Naive B cell (primary cell): ENCODE results near the gene CD8B. TPM values are rescaled to one million over a fixed set of nuclear protein-coding genes. Genes with fewer than 3 reads are reported as not detected.

Experiments
- ATAC-seq, 2 donors: fragments of 150-1000 bp; cut with Tn5 transposase; 2 replicates each; pipeline ENCODE4 v1.10.0; 2021; ENCODE audit warnings: low read depth in 2 of 2, mild to moderate bottlenecking in 2 of 2, moderate library complexity in 2 of 2
- DNase-seq: peaks from one replicate; pipeline ENCODE4 v3.0.0; 2022
- H3K27ac Mint-ChIP-seq, 6 donors: one replicate each; pipeline ENCODE4 v1.8.0; 2020 to 2022; ENCODE audit warnings: mild to moderate bottlenecking in 6 of 6, mixed read lengths in 6 of 6, moderate library complexity in 5 of 6, inconsistent platforms in 2 of 6
- H3K27me3 Mint-ChIP-seq, 3 donors: one replicate each; pipeline ENCODE4 v1.8.0; 2021 to 2022; ENCODE audit warnings: mixed read lengths in 3 of 3, mild to moderate bottlenecking in 1 of 3
- H3K36me3 Mint-ChIP-seq, 2 donors: one replicate each; pipeline ENCODE4 v1.8.0; 2020 to 2022; ENCODE audit warnings: mixed read lengths in 2 of 2, inconsistent platforms in 1 of 2, mild to moderate bottlenecking in 1 of 2
- H3K4me1 Mint-ChIP-seq, 3 donors: one replicate each; pipeline ENCODE4 v1.8.0; 2020 to 2022; ENCODE audit warnings: mixed read lengths in 3 of 3, inconsistent platforms in 1 of 3, mild to moderate bottlenecking in 1 of 3, moderate library complexity in 1 of 3
- H3K4me3 Mint-ChIP-seq, 8 donors: one replicate each; pipeline ENCODE4 v1.8.0; 2020 to 2022; ENCODE audit warnings: mild to moderate bottlenecking in 8 of 8, mixed read lengths in 8 of 8, moderate library complexity in 8 of 8, inconsistent platforms in 2 of 8
- H3K9me3 Mint-ChIP-seq, 7 donors: one replicate each; pipeline ENCODE4 v1.8.0; 2020 to 2022; ENCODE audit warnings: mixed read lengths in 7 of 7, mild to moderate bottlenecking in 5 of 7, inconsistent platforms in 2 of 7, moderate library complexity in 1 of 7
- polyA plus RNA-seq, 6 donors: library from polyadenylated mRNA; unstranded; fragments of 300-500 nt; fragmentation: Illumina TruSeq; gene quantifications; one replicate each; pipeline ENCODE4 v1.2.3, GENCODE V29; 2021; ENCODE audit warnings: low read depth in 6 of 6

The CD8B gene
- polyA plus RNA-seq, 6 donors from 2014 or later: 0.31 to 2.0 (median 1.5) TPM; not detected in 1

DNA sequence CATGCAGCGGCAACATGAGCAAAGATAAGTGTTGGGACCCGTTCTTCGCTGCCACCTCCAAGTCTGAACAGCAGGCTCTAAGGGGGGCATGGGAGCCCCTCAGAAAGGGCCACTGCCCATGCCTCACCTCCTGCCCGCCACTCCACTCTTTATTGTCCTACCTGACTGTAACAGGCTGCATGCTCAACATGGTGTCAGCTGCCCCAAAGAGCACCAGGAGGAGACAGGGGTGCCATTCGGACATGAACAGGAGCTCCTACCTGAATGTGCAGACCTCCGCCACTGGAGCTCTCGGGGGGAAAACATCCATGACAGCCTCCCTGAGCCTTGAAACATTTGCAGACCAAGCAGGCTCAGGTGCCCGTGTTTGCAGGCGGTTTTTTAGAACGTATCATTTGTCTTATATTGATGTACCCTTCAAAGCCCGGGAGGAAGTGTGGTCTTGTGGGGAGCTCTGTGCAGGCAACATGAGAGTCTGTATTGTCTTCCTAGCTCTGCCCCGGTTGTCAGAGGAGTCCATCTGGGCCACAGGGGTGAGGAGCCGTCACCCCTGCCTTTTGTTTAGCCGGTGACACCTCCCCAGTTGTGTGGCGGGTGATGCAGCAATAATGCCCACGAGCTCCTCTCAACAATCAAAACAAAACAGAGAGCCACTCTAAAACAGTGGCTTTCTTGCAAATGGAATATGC is 35.8 kb downstream of the CD8B start:
- peaks cover 11 to 24% (median 24%) of the 10 kb centered on the region in 3 donors for H3K27me3 Mint-ChIP-seq
- no peaks in the 10 kb centered on the region for H3K4me1 Mint-ChIP-seq
- ATAC-seq (no peak), DNase-seq (no peak)
- H3K36me3 Mint-ChIP-seq: peaks cover 5 to 10% of the 10 kb centered on the region in 2 donors
- H3K4me3 Mint-ChIP-seq: no peak overlapping the region
- peaks cover 6 to 16% (median 12%) of the 10 kb centered on the region in 7 donors for H3K9me3 Mint-ChIP-seq
- no peak overlapping the region for H3K27ac Mint-ChIP-seq

DNA sequence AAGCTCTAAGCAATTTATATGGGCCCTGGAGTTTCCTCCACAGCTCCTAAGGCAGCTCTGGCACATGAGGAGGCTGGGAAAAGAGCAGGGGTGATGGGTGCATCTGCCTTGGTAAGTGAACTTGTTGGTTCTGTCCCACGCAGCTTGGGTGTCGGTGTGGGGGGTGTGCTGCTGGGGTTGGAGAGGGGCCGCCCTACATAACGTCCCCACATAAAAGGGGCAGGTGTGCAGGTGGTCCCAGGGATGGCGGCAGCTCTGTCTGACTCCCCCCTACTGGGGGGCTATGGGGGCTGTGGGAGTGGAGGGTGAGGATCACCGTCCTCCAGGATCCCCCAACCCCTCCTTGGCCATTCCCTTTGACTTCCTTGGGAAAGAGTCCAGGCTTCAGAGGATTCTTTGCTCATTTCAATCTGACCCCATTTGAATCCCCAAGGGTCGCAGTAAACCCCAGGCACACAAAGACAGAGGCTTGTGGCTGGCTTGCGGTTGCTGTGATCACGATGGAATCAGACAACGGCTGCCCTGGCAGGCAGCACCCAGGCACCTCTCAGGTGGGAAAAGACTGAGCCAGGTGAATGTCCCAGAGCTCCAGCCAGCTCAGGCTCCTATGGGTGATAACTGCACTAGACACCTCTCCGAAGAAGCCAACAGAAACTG is 36.5 kb downstream of the CD8B start:
- ATAC-seq (no peak), DNase-seq (no peak)
- Mint-ChIP-seq H3K27ac (no peak overlapping the region), H3K9me3 (peaks cover 6 to 16% (median 12%) of the 10 kb centered on the region in 7 donors), H3K27me3 (peaks cover 11 to 25% (median 24%) of the 10 kb centered on the region in 3 donors), H3K36me3 (peaks cover 5 to 10% of the 10 kb centered on the region in 2 donors), H3K4me1 (no peaks in the 10 kb centered on the region), H3K4me3 (no peak overlapping the region)

DNA sequence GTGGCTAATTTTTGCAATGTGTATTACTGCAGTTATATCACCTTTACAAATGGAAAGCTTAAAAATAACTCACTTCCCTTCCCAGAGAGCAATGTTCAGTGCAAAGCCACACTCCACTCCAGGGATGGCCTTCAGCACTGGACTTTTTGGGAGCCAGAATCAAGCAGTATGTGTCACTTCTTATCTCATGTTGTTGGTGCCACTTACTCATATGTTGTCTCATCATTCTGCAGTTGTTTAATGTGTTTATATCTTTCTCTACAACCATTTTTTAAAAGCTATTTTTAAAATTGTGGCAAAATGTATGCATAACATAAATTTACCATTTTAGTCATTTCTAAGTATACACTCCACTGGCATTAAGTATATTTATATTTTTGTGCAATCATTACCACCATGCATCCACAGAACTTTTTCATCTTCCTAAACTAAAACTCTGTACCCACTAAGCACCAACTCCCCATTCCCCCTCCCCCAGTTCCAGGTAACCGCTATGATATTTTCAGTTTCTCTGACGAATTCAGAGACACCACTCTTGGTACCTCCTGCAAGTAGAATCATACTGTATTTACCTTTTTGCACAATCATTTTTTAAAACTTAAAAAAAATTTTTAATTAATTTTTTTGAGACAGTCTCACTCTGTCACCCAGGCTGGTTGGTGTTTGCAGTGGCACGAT is 38.9 kb downstream of the CD8B start:
- Mint-ChIP-seq H3K4me3 (no peak overlapping the region), H3K27me3 (peaks cover 16 to 38% (median 33%) of the 10 kb centered on the region in 3 donors), H3K9me3 (peaks cover 6 to 16% (median 12%) of the 10 kb centered on the region in 7 donors), H3K27ac (peak overlapping the region in 1 of 6 donors; percentile 59), H3K36me3 (peaks cover 5 to 10% of the 10 kb centered on the region in 2 donors), H3K4me1 (no peaks in the 10 kb centered on the region)
- ATAC-seq (no peak), DNase-seq (no peak)

DNA sequence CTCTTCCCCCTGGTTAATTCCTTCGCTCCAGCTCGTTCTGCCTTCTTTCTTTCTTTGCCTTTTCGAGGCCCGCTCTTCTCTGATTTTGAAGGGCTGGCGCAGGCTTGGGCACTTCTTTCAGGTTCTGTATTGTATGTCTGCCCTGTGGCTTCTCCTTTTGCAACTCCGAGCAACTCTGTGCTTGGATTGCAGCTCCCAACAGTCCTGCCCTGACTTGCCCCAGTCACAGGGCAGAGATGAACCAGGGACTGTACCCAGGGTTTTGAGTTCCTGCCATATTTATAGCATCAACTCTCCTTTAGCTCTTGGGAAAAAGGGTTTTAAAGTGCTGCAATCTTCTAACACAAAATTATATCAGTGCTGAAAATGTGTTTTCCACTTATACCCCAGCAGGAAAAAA is 39.8 kb downstream of the CD8B start:
- peaks cover 6 to 16% (median 12%) of the 10 kb centered on the region in 7 donors for H3K9me3 Mint-ChIP-seq
- ATAC-seq (no peak), DNase-seq (no peak)
- peaks cover 19 to 33% (median 32%) of the 10 kb centered on the region in 3 donors for H3K27me3 Mint-ChIP-seq
- no peaks in the 10 kb centered on the region for H3K4me1 Mint-ChIP-seq
- H3K36me3 Mint-ChIP-seq: peaks cover 5 to 10% of the 10 kb centered on the region in 2 donors
- H3K27ac Mint-ChIP-seq: peak overlapping the region in 1 of 6 donors; percentile 76
- H3K4me3 Mint-ChIP-seq: no peak overlapping the region

DNA sequence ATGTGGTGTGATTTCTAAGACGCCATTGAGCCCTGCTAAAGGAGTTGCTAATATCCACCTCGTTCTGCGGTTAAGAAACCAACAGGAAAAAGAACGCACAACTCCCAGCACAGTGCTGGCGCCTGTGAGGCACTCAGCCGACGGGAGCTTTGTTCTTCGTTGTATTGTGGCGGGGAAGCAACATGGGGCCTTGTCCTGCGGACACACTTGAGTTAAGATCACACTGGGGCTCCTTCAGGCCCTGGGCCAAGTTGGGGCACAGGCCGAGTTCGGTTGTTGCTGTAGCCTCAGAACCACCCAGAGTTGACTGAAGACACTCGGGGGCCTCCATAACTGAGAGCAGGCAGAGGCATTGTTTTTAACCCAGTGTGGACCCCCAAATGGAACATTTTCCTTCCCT is 40.4 kb downstream of the CD8B start:
- H3K36me3 Mint-ChIP-seq: peaks cover 5 to 10% of the 10 kb centered on the region in 2 donors
- no peaks in the 10 kb centered on the region for H3K4me1 Mint-ChIP-seq
- H3K4me3 Mint-ChIP-seq: peak overlapping the region in 1 of 8 donors; percentile 9
- H3K27me3 Mint-ChIP-seq: peaks cover 18 to 35% (median 33%) of the 10 kb centered on the region in 3 donors
- no peak overlapping the region for H3K27ac Mint-ChIP-seq
- ATAC-seq (no peak), DNase-seq (no peak)
- H3K9me3 Mint-ChIP-seq: peaks cover 6 to 16% (median 12%) of the 10 kb centered on the region in 7 donors

DNA sequence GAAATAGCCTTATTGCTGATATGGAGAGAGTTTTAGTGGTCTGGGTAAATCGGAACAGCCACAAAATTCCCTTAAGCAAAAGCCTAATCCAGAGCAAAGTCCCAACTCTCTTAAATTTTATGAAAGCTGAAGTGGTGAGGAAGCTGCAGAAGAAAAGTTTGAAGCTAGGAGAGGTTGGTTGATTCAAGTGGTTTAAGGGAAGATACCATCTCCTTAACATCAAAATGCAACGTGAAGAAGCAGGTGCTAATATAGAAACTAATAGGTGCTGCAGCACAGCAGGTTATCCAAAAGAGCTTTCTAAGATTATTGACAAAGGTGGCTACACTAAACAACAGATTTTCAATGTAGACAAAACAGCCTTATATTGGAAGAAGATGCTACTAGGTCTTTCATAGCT is 42.7 kb downstream of the CD8B start:
- ATAC-seq: no peak
- Mint-ChIP-seq H3K4me3 (no peak overlapping the region), H3K4me1 (no peaks in the 10 kb centered on the region), H3K27me3 (peaks cover 12 to 37% (median 32%) of the 10 kb centered on the region in 3 donors), H3K36me3 (peaks cover 5 to 10% of the 10 kb centered on the region in 2 donors), H3K27ac (no peak overlapping the region), H3K9me3 (peaks cover 6 to 16% (median 12%) of the 10 kb centered on the region in 7 donors)
- no peak for DNase-seq

DNA sequence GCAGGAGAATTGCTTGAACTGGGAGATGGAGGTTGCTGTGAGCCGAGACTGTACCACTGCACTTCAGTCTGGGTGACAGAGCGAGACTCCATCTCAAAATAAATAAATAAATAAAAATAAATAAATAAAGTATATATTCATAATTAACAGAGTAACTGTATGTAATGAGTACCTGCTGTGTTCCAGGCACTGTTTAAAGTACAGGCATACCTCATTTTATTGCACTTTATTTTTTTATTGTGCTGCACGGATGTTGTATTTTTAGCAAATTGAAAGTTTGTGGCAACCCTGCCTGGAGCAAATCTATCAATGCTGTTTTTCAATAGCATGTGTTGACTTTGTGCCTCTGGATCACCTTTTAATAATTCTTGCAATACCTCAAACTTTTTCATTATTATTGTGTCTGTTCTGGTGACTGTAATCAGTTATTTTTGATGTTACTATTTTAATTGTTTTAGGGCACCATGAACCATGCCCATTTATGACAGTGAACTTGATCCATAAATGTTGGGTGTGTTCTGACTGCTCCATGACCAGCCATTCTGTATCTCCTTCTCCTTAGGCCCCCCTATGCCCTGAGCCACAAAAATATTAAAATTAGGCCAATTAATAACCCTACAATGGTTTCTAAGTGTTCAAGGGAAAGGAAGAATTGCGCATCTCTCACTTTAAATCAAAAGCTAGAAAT is 43.4 kb downstream of the CD8B start:
- no peak overlapping the region for H3K4me3 Mint-ChIP-seq
- H3K9me3 Mint-ChIP-seq: peaks cover 4 to 16% (median 8%) of the 10 kb centered on the region in 7 donors
- peaks cover 18 to 31% (median 25%) of the 10 kb centered on the region in 3 donors for H3K27me3 Mint-ChIP-seq
- H3K4me1 Mint-ChIP-seq: no peaks in the 10 kb centered on the region
- peaks cover 5 to 10% of the 10 kb centered on the region in 2 donors for H3K36me3 Mint-ChIP-seq
- ATAC-seq (no peak), DNase-seq (no peak)
- H3K27ac Mint-ChIP-seq: no peak overlapping the region

DNA sequence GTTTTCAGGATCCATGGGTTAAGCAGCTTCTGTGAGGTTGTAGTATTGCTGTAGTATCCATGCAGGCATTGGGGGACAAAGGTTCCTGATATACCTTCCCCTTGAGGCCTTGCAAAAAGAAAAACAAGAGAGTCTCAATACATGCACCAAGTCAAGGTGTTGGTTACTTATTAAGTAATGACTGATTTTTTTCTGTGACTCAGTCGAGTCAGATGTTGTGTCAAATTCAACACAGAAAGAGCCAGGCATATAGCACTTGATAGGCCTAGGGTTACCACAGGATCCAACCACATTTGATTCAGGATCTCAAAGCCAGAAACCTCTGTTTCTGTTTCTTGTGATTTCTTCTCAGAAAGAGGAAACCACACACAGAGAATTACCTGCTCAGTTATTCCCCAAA is 46.1 kb downstream of the CD8B start:
- Mint-ChIP-seq H3K4me1 (no peaks in the 10 kb centered on the region), H3K27ac (no peak overlapping the region), H3K4me3 (no peak overlapping the region), H3K36me3 (no peaks in the 10 kb centered on the region), H3K9me3 (no peaks in the 10 kb centered on the region), H3K27me3 (peaks cover 33 to 35% (median 34%) of the 10 kb centered on the region in 3 donors)
- no peak for ATAC-seq
- no peak for DNase-seq

DNA sequence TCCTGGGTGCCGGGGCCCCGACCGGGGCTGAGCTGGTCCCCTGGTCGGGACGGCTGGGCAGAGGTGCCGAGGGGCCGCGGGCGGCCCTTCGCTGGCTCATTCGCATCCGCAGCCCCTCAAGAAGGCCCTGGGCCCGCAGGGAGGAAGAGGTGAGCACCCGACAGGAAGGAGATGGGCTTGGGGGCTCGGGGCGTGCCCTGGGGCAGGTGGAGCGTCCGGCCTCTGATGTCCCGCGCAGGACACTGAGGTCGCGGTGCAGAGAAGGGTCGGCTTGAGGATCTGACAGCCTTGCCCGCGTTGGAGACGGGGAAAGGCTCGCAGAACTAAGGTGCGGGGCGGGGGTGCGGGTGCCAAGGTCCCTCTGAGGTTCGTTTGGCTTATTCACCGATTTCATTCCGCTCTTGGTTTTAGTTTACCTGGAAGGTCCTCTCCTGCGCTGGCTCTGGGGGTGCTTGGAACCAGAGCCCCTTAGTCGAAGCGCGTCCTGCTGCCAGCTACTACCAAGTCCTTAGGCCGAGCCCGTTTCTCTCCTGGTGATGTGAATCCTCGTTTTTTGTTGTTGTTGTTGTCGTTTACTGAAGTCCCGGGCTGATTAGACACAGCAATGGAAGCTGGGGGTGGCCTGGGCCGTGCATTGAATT is 52.1 kb downstream of the CD8B start:
- ATAC-seq (no peak), DNase-seq (no peak)
- no peaks in the 10 kb centered on the region for H3K36me3 Mint-ChIP-seq
- peaks cover 48 to 66% (median 58%) of the 10 kb centered on the region in 3 donors for H3K27me3 Mint-ChIP-seq
- H3K4me3 Mint-ChIP-seq: peak overlapping the region in 6 of 8 donors; percentile 61 to 89 (median 66)
- H3K4me1 Mint-ChIP-seq: peaks cover 24 to 26% (median 24%) of the 10 kb centered on the region in 3 donors
- H3K9me3 Mint-ChIP-seq: no peaks in the 10 kb centered on the region
- H3K27ac Mint-ChIP-seq: no peak overlapping the region

DNA sequence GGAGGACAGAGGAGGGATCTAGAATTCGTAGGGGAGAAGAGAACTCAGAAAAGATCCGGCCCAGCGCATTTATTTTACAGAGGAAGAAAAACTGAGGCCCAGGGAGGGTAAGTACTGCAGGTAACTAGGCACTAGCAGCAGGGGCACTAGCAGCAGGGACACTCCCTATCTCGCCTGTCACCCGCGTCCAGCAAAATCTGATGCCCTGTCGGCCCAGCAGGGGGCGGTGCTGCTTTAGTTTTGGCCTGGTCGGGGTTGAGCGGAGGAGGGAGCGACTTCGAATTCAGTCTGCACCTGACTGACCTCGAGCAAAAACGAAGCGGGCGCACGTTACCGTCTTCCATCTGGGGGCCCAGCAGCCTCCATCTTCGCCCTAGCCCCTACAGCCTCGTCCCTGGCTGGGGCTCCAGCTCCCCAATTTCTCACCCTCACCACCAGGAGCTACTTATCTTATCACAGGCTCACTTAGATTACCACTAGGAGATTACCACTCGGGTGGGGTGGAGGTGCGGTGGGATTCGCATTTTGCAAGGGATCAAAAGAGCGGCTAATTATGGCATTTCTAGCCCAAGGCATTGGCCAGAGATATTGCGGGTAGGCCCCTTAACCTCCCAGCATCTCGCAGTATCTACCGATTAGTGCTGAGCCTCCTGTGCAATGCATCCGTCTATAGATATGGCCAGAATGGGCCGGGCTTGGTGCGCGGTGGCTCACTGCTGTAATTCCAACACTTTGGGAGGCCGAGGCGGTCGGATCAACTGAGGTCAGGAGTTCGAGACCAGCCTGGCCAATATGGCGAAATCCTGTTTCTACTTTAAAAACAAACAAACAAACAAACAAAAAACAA is 53.1 kb downstream of the CD8B start:
- H3K4me1 Mint-ChIP-seq: peaks cover 24 to 26% (median 24%) of the 10 kb centered on the region in 3 donors
- peak overlapping the region; percentile 80 to 95 (median 92) for H3K4me3 Mint-ChIP-seq
- ATAC-seq (peak; percentile 92 to 94), DNase-seq (peak; percentile 90)
- H3K27ac Mint-ChIP-seq: peak overlapping the region in 1 of 6 donors; percentile 49
- no peaks in the 10 kb centered on the region for H3K9me3 Mint-ChIP-seq
- H3K36me3 Mint-ChIP-seq: no peaks in the 10 kb centered on the region
- peaks cover 48 to 66% (median 56%) of the 10 kb centered on the region in 3 donors for H3K27me3 Mint-ChIP-seq

DNA sequence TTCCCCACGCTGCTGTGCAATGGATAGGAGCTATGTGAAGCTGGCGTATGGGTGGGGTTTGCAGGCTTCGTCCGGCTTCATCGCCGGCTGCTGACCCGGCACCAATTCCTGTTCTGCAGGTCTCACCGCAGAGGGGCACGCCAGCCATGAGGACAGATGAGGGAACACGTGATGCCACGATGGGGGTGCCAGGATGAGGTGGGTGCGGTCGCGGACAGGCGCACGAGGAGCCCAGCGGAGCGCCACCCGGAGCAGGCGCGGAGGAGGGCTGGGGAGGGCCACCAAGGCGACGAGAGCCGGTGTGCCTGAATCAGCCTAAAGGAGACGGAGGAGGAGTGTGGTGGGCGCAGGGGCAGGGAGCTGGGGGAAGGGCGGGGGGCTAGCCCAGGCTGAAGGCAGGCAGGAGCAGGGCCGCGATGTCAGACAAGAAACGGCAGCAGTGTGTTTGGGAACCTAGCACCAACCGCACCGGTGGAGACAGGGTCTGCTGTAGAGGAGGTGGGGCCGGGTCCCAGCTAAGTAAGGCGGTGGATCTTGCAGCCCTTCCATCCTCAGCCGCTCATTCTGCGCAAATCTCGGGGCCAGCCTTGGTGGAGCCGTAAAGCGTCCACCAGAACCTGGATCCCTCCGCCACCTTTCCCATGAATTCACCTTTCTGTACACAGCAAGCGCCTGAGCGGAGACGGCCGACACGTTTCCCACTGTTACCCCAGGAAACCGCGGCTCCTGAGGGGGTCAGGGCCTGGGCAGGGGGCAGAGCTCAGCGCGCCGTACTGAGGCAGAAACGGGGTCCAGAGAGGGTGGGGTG is 54.0 kb downstream of the CD8B start:
- ATAC-seq (peak; percentile 35 to 41), DNase-seq (peak; percentile 43)
- peak overlapping the region in 2 of 6 donors; percentile 31 to 94 for H3K27ac Mint-ChIP-seq
- peak overlapping the region; percentile 80 to 95 (median 92) for H3K4me3 Mint-ChIP-seq
- no peaks in the 10 kb centered on the region for H3K9me3 Mint-ChIP-seq
- H3K4me1 Mint-ChIP-seq: peaks cover 24 to 26% (median 24%) of the 10 kb centered on the region in 3 donors
- H3K27me3 Mint-ChIP-seq: peaks cover 48 to 63% (median 49%) of the 10 kb centered on the region in 3 donors
- no peaks in the 10 kb centered on the region for H3K36me3 Mint-ChIP-seq
